HG02763 (cell line): ENCODE data around the gene BUD31.
A peak's percentile ranks its signal among the peaks of the same experiment; 100 is the strongest.
"Not testable (repeated sequence)": the region's sequence is repeated elsewhere in the genome, so short reads cannot be mapped to it uniquely, and the experiment has no call there.

Experiments used
- ATAC-seq: cut with Tn5 transposase; IDR thresholded peaks from one replicate; pipeline ENCODE4 v1.9.1; 2021; ENCODE audit warnings: mild to moderate bottlenecking, moderate library complexity; ENCODE audit not compliant: unreplicated experiment

The BUD31 gene

DNA sequence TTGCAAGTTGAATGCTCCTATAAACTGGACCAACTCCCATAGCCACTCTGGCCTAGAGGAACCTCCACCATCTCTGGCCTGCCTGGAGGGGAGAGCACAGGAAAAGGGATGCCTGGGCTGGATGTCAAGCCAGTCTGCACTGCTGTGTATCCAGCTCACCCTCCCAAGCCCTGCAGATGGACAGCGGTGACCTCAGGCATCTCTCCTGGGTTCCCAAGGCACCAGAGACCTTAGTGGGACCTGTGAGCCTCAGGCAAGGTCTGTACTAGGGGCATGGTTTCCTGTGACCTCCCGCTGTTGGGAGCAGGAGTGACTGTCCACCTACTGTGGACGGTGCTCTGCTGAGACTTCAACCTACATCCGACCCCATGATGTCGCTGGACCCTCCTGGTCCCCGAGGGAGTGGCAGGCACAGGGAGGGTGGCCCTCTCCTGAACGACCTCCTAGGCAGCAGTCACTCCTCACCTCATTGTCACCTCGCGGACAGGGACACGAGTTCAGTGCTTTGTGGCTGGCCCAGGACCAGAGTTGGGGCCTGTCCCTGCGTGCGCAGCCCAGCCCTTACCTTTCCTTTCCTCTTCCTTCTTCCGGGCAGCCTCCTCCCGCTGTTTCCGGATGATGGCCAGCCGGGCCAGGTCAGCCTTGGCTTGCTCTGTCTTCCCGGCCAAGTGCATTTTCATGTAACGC is 11.3 kb upstream of the BUD31 start:
- no peak for ATAC-seq

- ATAC-seq, result no peak
Measured at GRCh38 chr7:99398891-99399445, 9.8 kb upstream of the BUD31 start.

GRCh38 chr7:99399597-99399996 is 9.2 kb upstream of the BUD31 start:
- ATAC-seq, result no peak

DNA sequence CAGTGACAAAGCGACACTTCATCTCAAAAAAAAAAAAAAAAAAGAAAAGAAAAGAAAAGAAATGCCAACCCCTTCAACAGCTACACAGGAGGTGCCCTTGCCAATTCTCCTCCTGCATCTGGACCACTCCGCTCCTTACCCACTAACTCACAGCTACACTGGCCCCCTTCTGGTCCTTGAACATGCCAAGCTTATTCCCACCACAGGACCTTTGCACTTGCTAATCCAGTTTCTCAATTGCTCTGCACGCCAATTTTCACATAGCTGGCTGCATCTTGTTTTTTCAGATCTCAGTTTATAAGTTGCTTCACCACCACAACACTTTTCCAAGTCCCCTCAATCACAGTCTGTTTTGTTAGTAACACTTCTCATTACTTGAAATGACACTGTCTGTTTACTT is 5.9 kb upstream of the BUD31 start:
- ATAC-seq, result no peak

GRCh38 chr7:99403764-99404163 is 5.0 kb upstream of the BUD31 start:
- no peak for ATAC-seq

GRCh38 chr7:99404235-99404976 is 4.4 kb upstream of the BUD31 start:
- no peak for ATAC-seq

DNA sequence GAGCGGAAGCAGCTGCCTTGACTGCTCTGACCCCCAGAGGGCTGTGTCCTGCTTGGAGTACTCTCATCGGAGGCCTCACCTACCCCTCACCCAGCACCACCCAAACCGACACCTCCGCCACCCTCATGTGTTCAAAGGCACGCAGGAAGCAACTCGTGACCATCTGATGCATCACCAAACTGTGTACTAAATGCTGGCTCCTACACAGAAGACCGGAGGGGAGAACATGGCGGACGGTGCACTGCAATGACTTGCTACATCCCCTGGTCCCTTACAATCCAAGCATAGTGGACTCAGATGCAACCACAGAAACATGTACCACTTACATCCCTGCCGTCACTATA is 3.8 kb upstream of the BUD31 start:
- ATAC-seq, result no peak

DNA sequence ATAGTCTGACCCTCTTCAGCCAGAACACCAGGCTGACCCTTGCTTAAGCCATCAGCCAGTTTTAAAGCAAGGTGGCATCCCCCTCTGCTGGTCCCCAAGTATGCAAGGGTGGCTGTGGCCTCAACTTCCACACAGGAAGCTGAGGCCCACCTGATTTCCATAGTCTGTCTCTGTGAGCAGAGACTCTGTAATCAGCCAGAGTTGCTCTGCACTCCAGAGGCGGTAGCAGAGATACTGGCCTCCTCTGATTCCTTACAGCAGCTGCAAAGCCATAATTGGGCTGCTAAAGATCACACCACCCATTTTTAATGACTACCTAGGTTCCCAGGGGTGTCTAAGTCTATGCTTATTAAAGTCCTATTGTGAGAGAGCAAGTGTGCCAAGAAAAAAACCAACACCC is 2.2 kb upstream of the BUD31 start:
- no peak for ATAC-seq

DNA sequence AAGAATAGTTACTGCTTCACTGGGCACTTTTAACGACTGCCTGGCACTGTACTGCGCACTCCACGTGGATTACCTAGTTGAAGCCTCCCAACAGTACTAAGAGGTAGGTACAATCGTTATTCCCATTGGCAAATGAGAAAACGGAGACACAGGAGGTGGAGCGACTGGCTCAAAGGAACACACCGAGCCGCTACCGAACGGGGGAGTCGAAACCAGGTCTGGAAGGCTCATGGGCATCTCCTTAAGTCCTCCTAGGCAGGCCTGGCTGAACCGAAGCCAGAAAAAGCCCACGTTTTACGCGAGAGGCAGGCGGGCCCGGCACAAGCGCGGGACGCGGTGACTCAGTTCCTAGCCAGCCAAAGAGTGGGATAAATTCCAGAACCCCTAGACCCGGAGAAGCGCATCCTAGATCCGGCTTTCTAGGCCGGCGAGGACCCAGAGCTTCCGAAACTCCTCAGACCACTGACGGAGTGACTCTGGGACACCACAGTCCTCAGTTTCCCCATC is 844 bp upstream of the BUD31 start:
- ATAC-seq, result no peak

- peak; percentile 2 for ATAC-seq
Measured at GRCh38 chr7:99409192-99409572, 413 bp downstream of the BUD31 start.

DNA sequence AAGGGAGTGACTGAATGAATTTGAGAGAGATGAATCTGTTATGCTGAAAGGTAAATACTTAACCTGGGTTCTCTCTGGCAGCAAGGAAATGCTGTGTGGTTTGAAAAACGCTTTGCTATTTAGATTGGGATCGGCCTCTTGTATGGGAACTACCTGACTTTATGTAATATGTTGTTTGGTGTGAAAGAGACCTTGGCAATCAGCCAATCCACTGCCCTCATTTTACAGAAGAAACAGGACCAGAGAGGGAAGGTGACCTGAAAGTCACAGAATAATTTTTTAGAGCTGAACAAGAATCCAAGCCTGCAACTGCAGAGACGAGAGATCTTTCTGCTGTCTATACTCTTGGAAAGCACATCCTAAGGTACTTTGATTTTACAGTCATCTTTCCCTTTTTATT is 1.0 kb downstream of the BUD31 start:
- ATAC-seq, result no peak

- no peak for ATAC-seq
Measured at GRCh38 chr7:99410635-99411034, 1.9 kb downstream of the BUD31 start.

DNA sequence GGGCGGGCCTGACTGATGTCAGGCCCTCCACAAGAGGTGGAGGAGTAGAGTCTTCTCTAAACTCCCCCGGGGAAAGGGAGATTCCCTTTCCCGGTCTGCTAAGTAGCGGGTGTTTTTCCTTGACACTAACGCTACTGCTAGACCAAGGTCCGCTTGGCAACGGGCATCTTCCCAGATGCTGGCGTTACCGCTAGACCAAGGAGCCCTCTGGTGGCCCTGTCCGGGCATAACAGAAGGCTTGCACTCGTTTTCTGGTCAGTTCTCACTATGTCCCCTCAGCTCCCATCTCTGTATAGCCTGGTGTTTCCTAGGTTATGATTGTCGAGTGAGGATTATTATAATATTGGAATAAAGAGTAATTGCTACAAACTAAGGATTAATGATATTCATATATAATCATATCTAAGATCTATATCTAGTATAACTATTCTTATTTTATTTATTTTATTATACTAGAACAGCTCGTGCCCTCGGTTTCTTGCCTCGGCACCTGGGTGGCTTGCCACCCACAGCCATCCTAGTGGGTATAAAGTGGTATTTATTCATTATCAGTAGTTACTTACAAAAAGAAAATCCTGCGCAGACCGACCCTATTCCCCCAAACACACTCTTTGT is 6.9 kb downstream of the BUD31 start:
- not testable (repeated sequence) for ATAC-seq

GRCh38 chr7:99418260-99418659 is 9.5 kb downstream of the BUD31 start:
- no peak for ATAC-seq

DNA sequence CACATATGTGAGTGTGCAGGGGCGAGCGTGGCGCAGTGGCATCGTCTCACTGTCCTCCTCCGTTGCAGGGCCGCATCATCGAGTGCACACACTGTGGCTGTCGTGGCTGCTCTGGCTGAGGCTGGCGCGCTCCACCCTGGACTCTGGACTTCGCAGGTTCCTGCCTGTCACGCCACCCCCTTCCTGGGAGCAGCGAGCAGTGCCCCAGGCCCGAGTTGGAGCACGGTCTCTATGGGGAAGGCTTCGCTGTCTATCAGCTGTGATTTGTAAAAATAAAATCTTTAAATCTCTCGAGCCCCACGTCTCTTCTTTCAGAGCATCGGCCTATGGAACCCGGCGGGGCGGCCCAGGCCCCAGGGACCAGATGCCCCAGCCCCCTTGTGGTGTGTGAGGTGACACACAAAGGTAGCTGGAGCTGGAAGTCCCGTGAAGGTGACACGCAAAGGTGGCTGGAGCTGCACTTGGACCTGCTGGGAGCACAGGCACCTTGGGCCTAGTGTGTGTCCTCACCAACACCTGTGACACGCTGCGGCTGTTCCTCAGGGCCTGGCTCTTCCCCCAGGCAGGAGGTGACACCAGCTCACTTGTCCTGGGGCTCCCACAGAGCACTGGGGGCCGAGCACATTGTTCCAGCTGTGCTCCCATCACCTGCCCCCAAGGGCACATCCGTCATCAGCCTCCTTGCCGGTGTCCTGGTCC is 10.7 kb downstream of the BUD31 start:
- ATAC-seq, result no peak

GRCh38 chr7:99420213-99420612 is 11.4 kb downstream of the BUD31 start:
- ATAC-seq, result no peak

GRCh38 chr7:99420986-99421385 is 12.2 kb downstream of the BUD31 start:
- ATAC-seq, result no peak

DNA sequence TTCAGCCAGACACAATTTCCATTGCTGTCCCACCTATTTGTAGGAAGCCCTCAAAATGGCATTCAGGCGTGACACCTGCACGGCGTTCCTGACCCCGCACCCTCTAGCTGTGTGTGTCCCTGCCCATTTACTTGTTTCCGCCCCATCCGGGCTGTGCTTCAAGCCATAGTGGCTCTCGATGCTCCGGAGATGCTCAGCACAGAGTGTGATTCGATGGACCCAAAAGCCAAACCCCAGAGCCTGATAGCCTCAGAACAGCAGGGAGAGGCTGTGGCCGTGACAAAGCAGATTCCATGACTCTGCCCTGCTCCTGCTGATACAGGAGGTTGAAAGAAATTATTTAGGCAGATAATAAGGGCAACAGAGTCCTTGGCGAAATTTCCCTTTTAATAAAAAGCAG is 13.4 kb downstream of the BUD31 start:
- no peak for ATAC-seq

DNA sequence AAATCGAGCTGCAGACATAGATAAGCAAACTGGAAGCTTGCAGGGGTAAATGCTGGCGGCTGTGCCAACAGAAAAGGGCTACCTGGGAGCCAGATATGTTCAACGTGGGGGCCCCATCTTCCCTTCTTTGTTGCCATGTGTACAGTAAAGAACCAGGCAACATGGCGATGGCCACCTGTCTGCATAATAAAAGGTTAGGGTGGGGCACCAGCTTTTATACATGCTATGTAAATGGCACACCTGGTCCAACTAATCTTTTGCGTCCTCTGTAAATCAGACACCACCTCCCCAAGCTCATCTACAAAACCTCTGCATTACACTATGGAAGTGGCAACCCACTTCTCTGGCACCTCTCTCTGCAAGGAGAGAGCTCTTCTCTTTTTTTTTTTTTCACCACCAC is 13.9 kb downstream of the BUD31 start:
- no peak for ATAC-seq

GRCh38 chr7:99424932-99425730 is 16.4 kb downstream of the BUD31 start:
- no peak for ATAC-seq
